Effector memory CD4-positive, alpha-beta T cell (primary cell): ENCODE data around the gene TPRKB.
"Not testable (repeated sequence)": the region's sequence is repeated elsewhere in the genome, so short reads cannot be mapped to it uniquely, and the experiment has no call there.

Experiments used
- DNase-seq, 3 donors: peaks; one replicate each; pipeline ENCODE4 v3.0.0-alpha.2; 2020
- H3K27ac ChIP-seq: 2 replicates; pipeline ENCODE4 v1.7.0; 2013; ENCODE audit warnings: mild to moderate bottlenecking, low read length, moderate library complexity; ENCODE audit not compliant: insufficient read depth, poor library complexity, severe bottlenecking
- H3K27me3 ChIP-seq: replicated peaks from 2 replicates; pipeline ENCODE4 v1.7.0; 2013; ENCODE audit warnings: mild to moderate bottlenecking, low read length; ENCODE audit not compliant: insufficient read depth, control insufficient read depth, poor library complexity, severe bottlenecking
- H3K36me3 ChIP-seq: 2 replicates; pipeline ENCODE4 v1.7.0; 2013; ENCODE audit warnings: mild to moderate bottlenecking, low read length, moderate library complexity; ENCODE audit not compliant: control insufficient read depth, insufficient read depth
- H3K4me1 ChIP-seq: 2 replicates; pipeline ENCODE4 v1.7.0; 2013; ENCODE audit warnings: low read length, mild to moderate bottlenecking; ENCODE audit not compliant: control insufficient read depth, insufficient read depth, poor library complexity, severe bottlenecking
- H3K4me3 ChIP-seq: 2 replicates; pipeline ENCODE4 v1.7.0; 2013; ENCODE audit warnings: low read length, low read depth, mild to moderate bottlenecking; ENCODE audit not compliant: insufficient read depth, poor library complexity, severe bottlenecking
- H3K9me3 ChIP-seq: 2 replicates; pipeline ENCODE4 v1.7.0; 2013; ENCODE audit warnings: mild to moderate bottlenecking, low read length, moderate library complexity; ENCODE audit not compliant: control insufficient read depth
- total RNA-seq, 3 donors: gene quantifications; one replicate each; lab custom pipeline; 2026; lab: John Stamatoyannopoulos, UW

TPRKB gene
- 8.4 to 13.0 (median 9.3) reads per million in 3 donors for total RNA-seq

GRCh38 chr2:73736855-73737779 lies at the start of gene TPRKB:
Gene TPRKB (minus strand): TSS chr2:73737345. CDS start chr2:73734569, 2,776 bp downstream.
- peak within 1 kb of the TSS; percentile 69 for H3K4me3 ChIP-seq
- peak within 1 kb of the TSS; percentile 58 for H3K27ac ChIP-seq
- H3K9me3 ChIP-seq, result no peaks in the 10 kb centered on the region
- peak; percentile 88 to 90 (median 90) for DNase-seq
- H3K4me1 ChIP-seq, result peaks cover 4% of the 10 kb centered on the region
- peaks cover 8% of the 10 kb centered on the region for H3K36me3 ChIP-seq
- no peaks in the 10 kb centered on the region for H3K27me3 ChIP-seq

GRCh38 chr2:73783883-73784282 lies 46.7 kb upstream of the TPRKB start, which contains the start of gene C2orf78:
Gene C2orf78 (plus strand): TSS chr2:73784183. CDS start chr2:73784310, 127 bp downstream.
- not testable (repeated sequence) for H3K27ac ChIP-seq, H3K36me3 ChIP-seq, DNase-seq, H3K4me3 ChIP-seq, H3K27me3 ChIP-seq, H3K9me3 ChIP-seq, H3K4me1 ChIP-seq

GRCh38 chr2:73783402-73783801 lies 46.3 kb upstream of the TPRKB start:
- not testable (repeated sequence) for H3K27ac ChIP-seq, H3K36me3 ChIP-seq, H3K4me3 ChIP-seq, H3K4me1 ChIP-seq, DNase-seq, H3K27me3 ChIP-seq, H3K9me3 ChIP-seq

- Histone ChIP-seq H3K4me1 (peaks cover 13% of the 10 kb centered on the region), H3K36me3 (peaks cover 9% of the 10 kb centered on the region), H3K9me3 (no peaks in the 10 kb centered on the region), H3K4me3 (no peak overlapping the region), H3K27me3 (no peaks in the 10 kb centered on the region), H3K27ac (peak overlapping the region; percentile 95)
- DNase-seq, result no peak
Observed at GRCh38 chr2:73780237-73780582, 43.1 kb upstream of the TPRKB start.

GRCh38 chr2:73779467-73780236 lies 42.5 kb upstream of the TPRKB start, which contains the start of gene DUSP11:
Gene DUSP11 (minus strand): TSS chr2:73780103. CDS start chr2:73779974, 129 bp downstream.
- Histone ChIP-seq H3K36me3 (peaks cover 12% of the 10 kb centered on the region), H3K4me1 (peaks cover 13% of the 10 kb centered on the region), H3K9me3 (no peaks in the 10 kb centered on the region), H3K27ac (peak within 1 kb of the TSS; percentile 95), H3K27me3 (no peaks in the 10 kb centered on the region), H3K4me3 (peak within 1 kb of the TSS; percentile 84)
- peak; percentile 89 to 94 (median 94) for DNase-seq

GRCh38 chr2:73778867-73779466 lies 41.8 kb upstream of the TPRKB start:
- not testable (repeated sequence) for DNase-seq, H3K9me3 ChIP-seq, H3K27me3 ChIP-seq
- peaks cover 13% of the 10 kb centered on the region for H3K4me1 ChIP-seq
- H3K36me3 ChIP-seq, result peaks cover 19% of the 10 kb centered on the region
- H3K4me3 ChIP-seq, result peak overlapping the region; percentile 84
- peak overlapping the region; percentile 95 for H3K27ac ChIP-seq

GRCh38 chr2:73776869-73777519 lies 39.8 kb upstream of the TPRKB start:
- no peak for DNase-seq
- Histone ChIP-seq H3K27ac (no peak overlapping the region), H3K4me3 (no peak overlapping the region), H3K9me3 (no peaks in the 10 kb centered on the region), H3K36me3 (peaks cover 33% of the 10 kb centered on the region), H3K4me1 (peaks cover 13% of the 10 kb centered on the region), H3K27me3 (no peaks in the 10 kb centered on the region)

- Histone ChIP-seq H3K9me3 (no peaks in the 10 kb centered on the region), H3K36me3 (peaks cover 33% of the 10 kb centered on the region), H3K27ac (no peak overlapping the region), H3K4me3 (no peak overlapping the region), H3K27me3 (no peaks in the 10 kb centered on the region), H3K4me1 (peaks cover 13% of the 10 kb centered on the region)
- DNase-seq, result no peak
Observed at GRCh38 chr2:73776381-73776780, 39.2 kb upstream of the TPRKB start.

GRCh38 chr2:73772819-73773218 lies 35.7 kb upstream of the TPRKB start:
- Histone ChIP-seq H3K27me3 (no peaks in the 10 kb centered on the region), H3K27ac (no peak overlapping the region), H3K4me3 (no peak overlapping the region), H3K4me1 (no peaks in the 10 kb centered on the region), H3K36me3 (peaks cover 67% of the 10 kb centered on the region), H3K9me3 (no peaks in the 10 kb centered on the region)
- DNase-seq, result no peak
